ENCODE data around the gene TEX29. TPM values are rescaled to one million over a fixed set of nuclear protein-coding genes. Genes with fewer than 3 reads are reported as not detected.

The TEX29 gene
- total and polyA plus RNA-seq, 2 donors (not counting 1 experiment from before 2014, with no cell fraction given), result 0.66 to 0.86 TPM

DNA sequence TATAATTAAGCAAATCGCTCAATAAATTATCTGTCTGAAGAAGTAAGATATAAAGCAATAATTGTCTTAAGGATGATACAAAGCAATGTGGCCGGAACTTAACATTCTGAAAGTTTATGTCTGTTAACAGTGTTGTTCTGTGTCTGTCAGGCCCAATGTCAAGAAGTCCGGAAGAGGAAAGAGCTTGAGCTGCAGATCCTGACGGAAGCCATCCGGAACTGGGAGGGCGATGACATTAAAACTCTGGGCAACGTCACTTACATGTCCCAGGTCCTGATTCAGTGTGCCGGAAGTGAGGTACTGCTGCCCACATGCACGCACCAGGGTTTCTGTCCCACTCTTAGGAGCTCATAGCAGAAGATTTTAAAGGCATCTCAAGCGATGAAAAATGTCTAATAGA lies 45.1 kb upstream of the TEX29 start:
- Histone ChIP-seq H3K9ac (ENCODE audit: low read length) (no peak overlapping the region), H3K36me3 (replicated peaks in 1 of 2; ENCODE audit: control extremely low read depth in 1 of 2, control insufficient read depth in 1 of 2, extremely low read depth in 1 of 2, insufficient read depth in 2 of 2, low read length in 1 of 2) (peaks cover 25 to 88% of the 10 kb centered on the region in 2 experiments), H3K4me2 (replicated peaks; ENCODE audit: low read depth, low read length, poor library complexity, severe bottlenecking) (no peak overlapping the region), H4K20me1 (ENCODE audit: control insufficient read depth, insufficient read depth, low read length, poor library complexity, severe bottlenecking) (peaks cover 7% of the 10 kb centered on the region), H2AFZ (ENCODE audit: insufficient read depth, low read depth, low read length, poor library complexity, severe bottlenecking) (no peak overlapping the region), H3K9me3 (ENCODE audit: control extremely low read depth in 1 of 3, control insufficient read depth in 2 of 3, insufficient read depth in 1 of 3, low read length in 2 of 3) (no peaks in the 10 kb centered on the region), H3K4me1 (ENCODE audit: control insufficient read depth in 2 of 2, insufficient read depth in 2 of 2, low read length in 2 of 2) (no peaks in the 10 kb centered on the region), H3K27ac (ENCODE audit: low read length in 2 of 2) (no peak overlapping the region), H3K27me3 (replicated peaks in 1 of 4; ENCODE audit: control extremely low read depth in 1 of 4, control insufficient read depth in 3 of 4, insufficient read depth in 4 of 4, low read length in 3 of 4) (no peaks in the 10 kb centered on the region), H3K79me2 (ENCODE audit: control insufficient read depth, insufficient read depth, low read length) (no peaks in the 10 kb centered on the region), H3K4me3 (ENCODE audit: control extremely low read depth in 1 of 5, extremely low read depth in 1 of 5, insufficient read depth in 1 of 5, low read depth in 2 of 5, low read length in 4 of 5) (no peak overlapping the region)
- intact Hi-C loops (cut with micrococcal nuclease), result no loop called here
- ChIA-PET CTCF (interaction anchor here (1.4 kb wide), 1 partner anchor 208 kb away, joined by 5 read pairs; no protein-coding TSS in a partner anchor), POLR2A (no interaction called here)
- no peak for ATAC-seq (ENCODE audit: low read depth)
- H3K27ac Mint-ChIP-seq, result no peak overlapping the region
- no peak overlapping the region for H3K4me3 Mint-ChIP-seq
- H3K4me1 Mint-ChIP-seq, result no peaks in the 10 kb centered on the region
- no peaks in the 10 kb centered on the region for H3K27me3 Mint-ChIP-seq
- DNase-seq, result no peak
- TF ChIP-seq EZH2 (IDR thresholded peaks at IDR 0.05; ENCODE audit: borderline replicate concordance, insufficient read depth, low read depth, low read length, poor library complexity, severe bottlenecking), result no peak
- TF ChIP-seq, protein P1, sequence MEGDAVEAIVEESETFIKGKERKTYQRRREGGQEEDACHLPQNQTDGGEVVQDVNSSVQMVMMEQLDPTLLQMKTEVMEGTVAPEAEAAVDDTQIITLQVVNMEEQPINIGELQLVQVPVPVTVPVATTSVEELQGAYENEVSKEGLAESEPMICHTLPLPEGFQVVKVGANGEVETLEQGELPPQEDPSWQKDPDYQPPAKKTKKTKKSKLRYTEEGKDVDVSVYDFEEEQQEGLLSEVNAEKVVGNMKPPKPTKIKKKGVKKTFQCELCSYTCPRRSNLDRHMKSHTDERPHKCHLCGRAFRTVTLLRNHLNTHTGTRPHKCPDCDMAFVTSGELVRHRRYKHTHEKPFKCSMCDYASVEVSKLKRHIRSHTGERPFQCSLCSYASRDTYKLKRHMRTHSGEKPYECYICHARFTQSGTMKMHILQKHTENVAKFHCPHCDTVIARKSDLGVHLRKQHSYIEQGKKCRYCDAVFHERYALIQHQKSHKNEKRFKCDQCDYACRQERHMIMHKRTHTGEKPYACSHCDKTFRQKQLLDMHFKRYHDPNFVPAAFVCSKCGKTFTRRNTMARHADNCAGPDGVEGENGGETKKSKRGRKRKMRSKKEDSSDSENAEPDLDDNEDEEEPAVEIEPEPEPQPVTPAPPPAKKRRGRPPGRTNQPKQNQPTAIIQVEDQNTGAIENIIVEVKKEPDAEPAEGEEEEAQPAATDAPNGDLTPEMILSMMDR (IDR thresholded peaks at IDR 0.05), result no peak
- WGBS (ENCODE audit: insufficient coverage), result 98% methylated on average over 8 of the region's 10 CpGs
- H3K9me3 Mint-ChIP-seq (ENCODE audit: insufficient read depth), result no peaks in the 10 kb centered on the region

DNA sequence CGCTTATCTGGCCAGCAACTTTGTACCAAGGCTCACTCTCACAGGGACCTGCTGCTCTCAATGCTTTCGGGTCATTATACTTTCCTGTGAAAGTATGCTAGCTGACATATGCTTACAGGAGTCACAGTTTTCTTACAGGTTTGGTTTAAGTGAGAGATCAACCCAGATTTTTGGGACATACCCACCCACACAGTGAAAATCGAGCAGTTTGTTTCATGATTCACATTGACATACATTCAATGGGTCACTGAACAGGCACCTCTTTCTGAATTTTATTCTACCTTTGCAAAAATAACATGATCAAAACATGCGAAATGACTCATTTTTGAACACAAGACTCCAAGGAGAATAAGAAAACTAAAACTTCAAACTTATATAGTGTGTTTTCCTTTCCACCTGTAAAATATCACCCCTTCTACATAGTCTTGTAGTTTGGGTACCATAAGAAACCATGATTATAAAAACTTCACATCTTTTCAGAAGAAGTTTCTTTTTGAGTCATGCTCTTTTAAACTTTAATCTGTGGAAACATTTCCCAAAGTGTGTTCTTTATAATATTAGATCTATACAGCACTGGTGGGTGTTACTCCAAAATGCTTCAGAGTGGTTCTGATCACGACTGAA lies 44.3 kb upstream of the TEX29 start:
- Histone ChIP-seq H3K4me2 (replicated peaks; ENCODE audit: low read depth, low read length, poor library complexity, severe bottlenecking) (no peak overlapping the region), H3K4me1 (ENCODE audit: control insufficient read depth in 2 of 2, insufficient read depth in 2 of 2, low read length in 2 of 2) (no peaks in the 10 kb centered on the region), H3K79me2 (ENCODE audit: control insufficient read depth, insufficient read depth, low read length) (no peaks in the 10 kb centered on the region), H4K20me1 (ENCODE audit: control insufficient read depth, insufficient read depth, low read length, poor library complexity, severe bottlenecking) (peaks cover under 1% of the 10 kb centered on the region), H3K9me3 (ENCODE audit: control extremely low read depth in 1 of 3, control insufficient read depth in 2 of 3, insufficient read depth in 1 of 3, low read length in 2 of 3) (no peaks in the 10 kb centered on the region), H3K36me3 (replicated peaks in 1 of 2; ENCODE audit: control extremely low read depth in 1 of 2, control insufficient read depth in 1 of 2, extremely low read depth in 1 of 2, insufficient read depth in 2 of 2, low read length in 1 of 2) (peaks cover 28 to 89% of the 10 kb centered on the region in 2 experiments), H3K9ac (ENCODE audit: low read length) (no peak overlapping the region), H3K27me3 (replicated peaks in 1 of 4; ENCODE audit: control extremely low read depth in 1 of 4, control insufficient read depth in 3 of 4, insufficient read depth in 4 of 4, low read length in 3 of 4) (no peaks in the 10 kb centered on the region), H3K4me3 (ENCODE audit: control extremely low read depth in 1 of 5, extremely low read depth in 1 of 5, insufficient read depth in 1 of 5, low read depth in 2 of 5, low read length in 4 of 5) (no peak overlapping the region), H3K27ac (ENCODE audit: low read length in 2 of 2) (no peak overlapping the region), H2AFZ (ENCODE audit: insufficient read depth, low read depth, low read length, poor library complexity, severe bottlenecking) (no peak overlapping the region)
- intact Hi-C loops (cut with micrococcal nuclease), result no loop called here
- TF ChIP-seq EZH2 (IDR thresholded peaks at IDR 0.05; ENCODE audit: borderline replicate concordance, insufficient read depth, low read depth, low read length, poor library complexity, severe bottlenecking), result no peak
- TF ChIP-seq, protein P1 (IDR thresholded peaks at IDR 0.05), result no peak
- no peaks in the 10 kb centered on the region for H3K4me1 Mint-ChIP-seq
- CTCF ChIA-PET, result interaction anchor here (1.4 kb wide), 1 partner anchor 209 kb away, joined by 5 read pairs; no protein-coding TSS in a partner anchor
- DNase-seq, result no peak
- no peaks in the 10 kb centered on the region for H3K9me3 Mint-ChIP-seq (ENCODE audit: insufficient read depth)
- no peak overlapping the region for H3K4me3 Mint-ChIP-seq
- H3K27ac Mint-ChIP-seq, result no peak overlapping the region
- POLR2A ChIA-PET, result no interaction called here
- WGBS (ENCODE audit: insufficient coverage), result 96% methylated on average over 3 of the region's 5 CpGs
- no peak for ATAC-seq (ENCODE audit: low read depth)
- no peaks in the 10 kb centered on the region for H3K27me3 Mint-ChIP-seq
